Stimulated activated CD8-positive, alpha-beta memory T cell treated with anti-CD3 and anti-CD28 coated beads, Interleukin-12 subunit alpha, Interleukin-12 subunit beta, amount 100 ng/mL, for 4 hours (primary cell): ENCODE measurements around the gene MRO.
"Not testable (repeated sequence)": the region's sequence is repeated elsewhere in the genome, so short reads cannot be mapped to it uniquely, and the experiment has no call there.

ENCODE experiments used
- DNase-seq: peaks from one replicate; pipeline ENCODE4 v3.0.0-alpha.2; 2020; ENCODE audit warnings: low read depth

The MRO gene

GRCh38 chr18:50791599-50792438 is 28.0 kb downstream of the MRO start:
- DNase-seq = no peak

DNA sequence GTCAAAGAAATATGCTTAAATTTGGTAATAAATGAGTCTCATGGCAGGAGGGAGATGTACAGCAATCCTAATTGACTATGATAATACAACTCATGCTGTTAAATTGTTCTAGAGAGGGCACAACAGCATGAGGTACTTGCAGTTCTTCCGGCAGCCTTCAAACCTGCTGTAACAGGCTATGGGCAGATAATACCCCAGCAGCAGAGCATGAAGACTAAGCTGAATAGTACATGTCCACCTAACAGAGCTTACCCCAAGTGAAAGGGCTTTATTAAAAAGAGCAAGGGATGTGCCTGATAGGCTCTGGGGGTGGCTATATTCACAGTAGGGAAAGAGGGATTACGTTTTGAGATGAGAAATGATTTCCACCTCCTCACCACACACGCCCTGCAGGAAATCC is 28.9 kb downstream of the MRO start:
- DNase-seq = no peak

- DNase-seq = no peak
Measured at GRCh38 chr18:50790241-50790640, 29.6 kb downstream of the MRO start.

GRCh38 chr18:50788284-50788683 is 31.5 kb downstream of the MRO start:
- no peak for DNase-seq

GRCh38 chr18:50786864-50787263 is 33.0 kb downstream of the MRO start:
- no peak for DNase-seq

DNA sequence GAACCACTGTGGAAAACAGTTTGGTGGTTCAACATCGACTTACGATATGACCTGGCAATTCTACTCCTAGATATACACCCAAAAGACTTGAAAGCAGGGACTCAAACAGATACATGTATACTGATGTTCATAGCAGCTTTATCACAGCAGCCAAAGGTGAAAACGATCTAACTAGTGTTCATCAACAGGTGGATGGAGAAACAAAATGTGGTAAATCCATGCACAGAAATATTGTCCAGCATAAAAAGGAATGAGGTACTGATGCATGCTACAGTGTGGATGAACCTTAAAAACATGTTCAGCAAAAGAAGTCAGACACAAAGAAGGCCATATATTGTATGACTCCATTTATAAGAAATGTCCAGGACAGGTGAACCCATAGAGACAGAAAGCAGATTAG is 36.3 kb downstream of the MRO start:
- DNase-seq = no peak

DNA sequence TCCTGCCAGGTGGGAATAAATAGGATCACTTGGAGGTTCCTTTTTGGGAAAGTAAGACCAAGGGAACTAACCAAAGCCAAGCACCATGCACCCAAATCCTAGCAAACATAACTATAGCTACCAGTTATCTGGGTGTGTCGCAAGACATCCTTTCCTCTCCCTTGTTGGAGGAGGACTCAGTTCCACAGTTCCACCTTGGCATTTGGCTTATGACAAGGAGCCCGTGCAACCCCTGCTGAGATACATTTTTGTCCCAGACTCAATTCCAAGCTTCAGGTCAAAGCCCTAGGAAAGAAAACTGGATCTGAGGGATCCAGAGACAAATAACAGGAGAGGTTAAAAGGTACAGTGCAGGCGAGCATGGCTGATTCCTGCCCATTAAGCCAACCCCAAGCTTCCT is 40.8 kb downstream of the MRO start:
- not testable (repeated sequence) for DNase-seq

- DNase-seq = no peak
Measured at GRCh38 chr18:50776383-50776782, 43.4 kb downstream of the MRO start.

DNA sequence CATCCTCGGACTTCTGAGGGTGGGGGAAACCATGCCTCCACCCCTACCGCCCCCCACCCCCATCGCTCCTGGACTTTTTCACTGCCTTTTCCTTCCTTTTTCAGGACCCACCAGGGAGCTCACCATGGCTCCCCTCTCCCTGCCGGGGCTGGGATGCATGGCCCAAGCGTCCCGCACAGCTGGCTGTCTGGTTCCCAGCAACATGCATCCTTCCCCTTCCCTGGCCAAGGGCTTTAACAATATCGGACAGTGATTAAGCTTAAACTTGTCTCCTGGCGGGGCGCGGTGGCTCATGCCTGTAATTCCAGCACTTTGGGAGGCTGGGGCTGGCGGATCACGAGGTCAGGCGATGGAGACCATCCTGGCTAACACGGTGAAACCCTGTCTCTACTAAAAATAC is 44.1 kb downstream of the MRO start:
- DNase-seq = no peak

DNA sequence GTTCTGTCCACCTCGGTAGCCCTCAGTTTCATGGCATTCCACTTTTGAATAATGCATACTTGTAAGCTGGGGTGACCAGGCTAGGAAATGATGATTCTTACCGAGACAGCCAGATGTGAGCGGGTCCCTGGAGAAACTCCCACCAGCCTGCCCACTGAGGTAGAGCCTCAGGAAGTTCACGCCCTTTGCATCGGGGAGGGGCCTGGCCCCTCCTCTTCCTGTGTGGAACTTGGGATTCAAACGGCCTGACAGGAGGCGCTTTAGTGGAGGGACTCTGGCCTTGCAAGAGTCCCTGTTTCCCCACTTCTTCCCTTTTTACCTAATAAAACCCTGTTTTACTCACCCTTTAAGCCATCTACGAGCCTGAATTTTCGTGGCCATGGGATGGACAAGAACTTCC is 44.6 kb downstream of the MRO start:
- no peak for DNase-seq

DNA sequence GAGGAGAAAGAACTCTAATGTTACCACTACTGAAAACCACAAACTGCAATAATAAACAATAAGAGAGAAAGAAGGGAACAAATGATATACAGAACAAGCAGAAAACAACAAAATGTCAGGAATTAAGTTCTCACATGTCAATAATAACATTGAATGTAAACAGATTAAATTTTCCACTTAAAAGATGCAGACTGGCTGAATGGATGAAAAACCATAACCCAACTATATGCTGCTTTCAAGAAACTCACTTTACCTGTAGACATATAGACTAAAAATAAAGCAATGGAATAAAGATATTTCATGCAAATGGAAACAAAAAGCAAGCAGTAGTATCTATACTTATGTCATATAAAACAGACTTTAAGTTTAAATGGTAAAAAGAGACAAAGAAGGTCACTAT is 50.4 kb downstream of the MRO start:
- no peak for DNase-seq

DNA sequence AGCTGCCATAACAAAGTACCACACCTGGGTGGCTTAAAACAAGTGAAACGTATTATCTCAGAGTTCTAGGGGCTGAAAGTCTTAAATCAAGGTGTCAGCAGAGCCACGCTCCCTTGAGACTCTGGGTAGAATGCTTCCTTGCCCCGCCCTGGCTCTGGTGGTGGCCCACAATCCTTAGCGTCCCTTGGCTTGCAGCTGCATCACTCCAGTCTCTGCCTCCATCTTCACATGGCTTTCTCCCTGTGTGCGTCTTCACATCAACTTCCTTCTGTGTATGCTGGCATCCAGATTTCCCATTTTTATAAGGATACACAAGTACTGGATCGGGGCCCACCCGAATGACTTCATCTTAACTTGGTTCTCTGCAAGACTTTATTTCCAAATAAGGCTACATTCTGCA is 62.5 kb downstream of the MRO start:
- DNase-seq = no peak

GRCh38 chr18:50754297-50754696 is 65.5 kb downstream of the MRO start:
- no peak for DNase-seq

- DNase-seq = no peak
Measured at GRCh38 chr18:50753311-50753710, 66.5 kb downstream of the MRO start.

DNA sequence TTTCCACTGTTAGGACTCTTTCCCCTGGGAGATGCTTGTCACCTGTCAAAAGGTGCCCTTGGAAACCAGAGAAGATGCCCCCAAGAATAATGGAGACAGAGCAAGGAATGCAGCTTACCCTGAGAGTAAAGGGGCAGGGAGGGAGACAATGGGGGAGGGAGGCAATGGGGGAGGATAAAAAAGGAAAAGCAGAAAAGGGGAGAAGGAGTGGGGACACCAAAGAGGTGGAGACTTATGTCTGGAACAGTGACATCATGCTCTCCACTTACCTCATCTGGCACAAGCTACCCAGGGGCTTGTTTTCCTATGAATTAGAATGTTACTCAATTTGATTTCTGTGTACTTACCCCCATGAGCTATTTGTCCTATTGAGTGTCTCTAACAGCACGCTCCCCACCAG is 67.9 kb downstream of the MRO start:
- no peak for DNase-seq

DNA sequence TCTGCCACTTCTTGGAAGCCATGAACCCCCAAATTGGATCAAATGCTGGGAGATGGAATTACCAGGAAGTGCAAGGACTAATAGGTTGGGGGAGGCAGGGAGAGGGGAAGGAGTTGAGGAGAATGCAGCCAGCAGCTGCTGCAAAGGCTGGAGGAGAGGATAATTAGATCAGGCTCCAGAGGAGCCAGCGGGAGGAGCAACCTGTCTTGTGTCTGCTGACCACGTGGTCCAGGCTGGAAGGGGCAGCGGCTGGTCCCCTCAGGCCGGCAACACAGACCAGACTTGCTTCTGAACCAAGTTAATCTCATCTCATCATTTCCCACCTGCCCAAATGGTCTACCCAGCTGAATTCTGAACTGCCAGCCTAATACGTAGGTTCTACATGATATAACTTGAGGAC is 68.3 kb downstream of the MRO start:
- DNase-seq = no peak

DNA sequence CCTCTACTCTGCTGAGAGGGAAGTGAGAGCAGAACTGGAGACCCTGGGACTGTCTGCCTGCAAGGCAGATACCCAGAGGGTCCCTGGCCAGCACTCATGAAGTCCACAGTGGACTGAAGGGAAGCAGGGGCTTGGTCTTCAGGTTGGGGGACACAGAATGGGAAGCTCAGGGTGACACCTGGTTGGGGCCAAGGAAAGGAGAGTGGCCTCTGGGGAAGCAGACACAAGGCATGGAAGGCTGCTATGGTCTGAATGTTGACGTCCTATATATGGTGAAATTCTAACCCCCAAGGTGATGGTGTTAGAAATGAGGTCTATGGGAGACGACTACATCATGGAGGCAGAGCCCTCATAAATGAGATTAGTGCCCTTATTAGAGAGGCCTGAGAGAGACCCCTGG is 69.3 kb downstream of the MRO start:
- DNase-seq = no peak

- DNase-seq = no peak
Measured at GRCh38 chr18:50749945-50750344, 69.9 kb downstream of the MRO start.

DNA sequence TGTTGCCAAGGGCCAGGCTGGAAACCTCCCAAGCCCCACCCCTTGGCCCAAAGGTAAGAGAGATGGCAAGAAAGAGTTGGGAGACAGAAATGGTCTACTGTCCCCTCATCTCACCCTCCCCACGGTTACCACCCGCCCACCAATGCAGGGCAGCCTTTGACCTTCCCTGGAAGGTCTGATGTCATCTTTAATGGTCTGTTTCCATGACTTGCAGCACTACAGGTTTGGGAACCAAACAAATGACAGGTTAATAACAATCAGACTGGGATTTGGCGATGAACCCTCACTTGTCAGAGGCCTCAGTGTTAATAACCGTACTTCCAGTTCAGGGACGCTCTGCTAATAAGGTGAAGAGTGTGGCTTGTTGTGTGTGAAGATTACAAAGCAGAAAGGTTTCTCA is 70.4 kb downstream of the MRO start:
- DNase-seq = no peak

DNA sequence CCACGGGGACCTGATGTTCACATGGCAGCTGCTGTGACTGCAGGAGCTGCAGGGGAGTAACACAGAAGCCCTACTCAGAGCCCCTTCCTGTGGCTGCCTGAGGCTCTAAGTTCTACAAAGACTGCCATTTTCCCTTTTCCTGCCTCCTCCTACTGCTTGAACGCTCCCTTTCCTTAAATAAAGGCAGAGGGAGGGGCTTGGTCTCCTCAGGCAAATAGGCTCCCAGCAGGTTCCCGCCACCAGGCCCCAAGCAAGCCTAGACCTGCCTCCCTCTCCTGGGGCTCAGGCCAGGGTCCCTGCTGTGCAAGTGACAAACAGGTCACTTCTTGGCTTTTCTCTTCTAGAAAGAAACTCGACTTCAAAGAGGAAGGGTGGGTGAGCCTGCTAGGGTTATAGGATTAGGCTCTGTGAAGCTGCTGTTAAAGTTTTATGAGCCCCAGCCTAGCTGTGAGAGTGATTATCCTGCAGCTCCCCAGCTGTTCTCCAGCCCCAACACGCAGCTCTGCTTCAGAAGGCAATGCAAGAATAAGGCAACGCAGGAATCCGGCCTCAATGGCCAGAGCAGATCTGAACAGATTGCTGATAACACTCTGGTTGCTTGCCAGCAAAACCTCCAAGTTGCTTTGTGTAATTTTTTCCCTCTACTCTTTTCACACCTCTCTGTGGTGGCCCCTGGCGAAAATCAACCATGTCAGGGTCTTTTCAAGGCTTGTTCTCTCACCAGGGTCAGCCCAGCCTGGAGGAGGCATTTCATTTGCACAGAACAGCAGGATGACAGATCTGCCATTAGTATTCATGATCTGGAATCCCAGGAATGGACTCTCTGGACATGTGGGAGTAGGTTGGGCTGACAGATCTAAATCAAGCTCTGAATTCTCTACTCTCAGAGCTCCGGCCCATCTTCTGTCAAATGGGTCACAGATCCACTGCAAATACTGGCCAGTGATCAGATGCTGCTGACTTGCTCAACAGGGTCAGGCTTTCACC is 71.3 kb downstream of the MRO start:
- DNase-seq = no peak

DNA sequence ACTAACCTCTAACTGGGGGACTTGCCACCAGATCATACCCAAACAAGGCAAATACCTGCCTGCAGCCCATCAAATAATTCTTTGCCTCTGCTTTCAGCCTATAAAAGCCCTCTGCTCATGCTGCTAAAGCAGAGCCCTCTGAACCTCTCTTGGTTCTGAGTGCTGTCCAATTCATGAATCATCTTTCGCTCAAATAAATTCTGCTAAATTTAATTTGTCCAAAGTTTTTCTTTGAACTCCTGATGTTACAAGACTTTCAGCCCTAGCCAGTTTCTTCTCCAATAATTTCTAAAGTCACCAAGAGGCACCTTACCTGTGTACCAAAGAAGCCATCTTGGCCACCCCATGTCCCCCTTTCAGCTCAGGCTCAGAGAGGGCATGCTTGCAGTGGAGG is 72.0 kb downstream of the MRO start:
- DNase-seq = no peak

DNA sequence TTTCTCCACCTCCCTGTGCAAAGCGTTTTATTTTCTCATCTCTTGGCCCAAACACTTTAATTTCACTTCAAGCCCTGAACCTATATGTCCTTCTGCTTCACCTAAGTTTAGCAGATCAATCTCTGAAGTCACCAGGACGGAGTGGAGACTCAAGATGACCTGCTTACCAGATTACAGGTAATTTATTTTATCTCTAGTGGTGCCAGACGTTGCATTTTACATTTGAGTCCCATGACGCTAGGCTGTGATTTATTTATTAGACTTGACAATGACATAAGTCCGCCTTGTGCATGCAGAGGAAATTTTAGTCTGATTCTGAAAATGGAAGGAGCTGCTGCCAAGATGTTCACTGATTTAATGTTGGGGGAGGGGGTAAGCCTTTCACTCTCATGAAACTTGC is 73.9 kb downstream of the MRO start:
- DNase-seq = no peak
